Fibroblast of the aortic adventitia (primary cell): ENCODE results near the gene AATK. TPM values are rescaled to one million over a fixed set of nuclear protein-coding genes. Genes with fewer than 3 reads are reported as not detected.
"Not testable (repeated sequence)": the region's sequence is repeated elsewhere in the genome, so short reads cannot be mapped to it uniquely, and the experiment has no call there.

Experiments used
- DNase-seq: peaks from one replicate; pipeline ENCODE4 v3.0.0-alpha.2; 2010; ENCODE audit warnings: low read depth
- H3K4me3 ChIP-seq: 2 replicates; pipeline ENCODE4 v1.5.1; 2011; ENCODE audit warnings: low read depth, mild to moderate bottlenecking, control low read depth, low read length, moderate library complexity
- CTCF ChIP-seq: IDR thresholded peaks from 2 replicates; pipeline ENCODE4 v1.5.1; 2011; ENCODE audit warnings: mild to moderate bottlenecking, low read length, control low read depth, inconsistent platforms; ENCODE audit not compliant: insufficient read depth
- total RNA-seq: library from RNA; depleted of rRNA; stranded (reverse); fragments of >200 nt; gene quantifications from 2 replicates; pipeline ENCODE4 v1.2.3, GENCODE V29; 2012; ENCODE audit warnings: low replicate concordance

Gene AATK
- total RNA-seq, 1 donor = 0.18 TPM

GRCh38 chr17:81082177-81083073, 83.6 kb downstream of the AATK start:
- no peak for DNase-seq
- no peak overlapping the region for H3K4me3 ChIP-seq
- no peak for TF ChIP-seq CTCF

- no peak overlapping the region for H3K4me3 ChIP-seq
- DNase-seq = no peak
- TF ChIP-seq CTCF = no peak
Measured at GRCh38 chr17:81081222-81082176, 84.5 kb downstream of the AATK start.

GRCh38 chr17:81080019-81080418, 86.0 kb downstream of the AATK start:
- DNase-seq = no peak
- no peak overlapping the region for H3K4me3 ChIP-seq
- TF ChIP-seq CTCF = no peak

GRCh38 chr17:81078026-81078913, 87.8 kb downstream of the AATK start:
- DNase-seq = not testable (repeated sequence)

GRCh38 chr17:81076141-81076679, 89.8 kb downstream of the AATK start:
- no peak overlapping the region for H3K4me3 ChIP-seq
- no peak for DNase-seq
- no peak for TF ChIP-seq CTCF

More at GRCh38 chr17:81078026-81078913, 87.8 kb downstream of the AATK start:
- not testable (repeated sequence) for H3K4me3 ChIP-seq

- H3K4me3 ChIP-seq = no peak overlapping the region
- TF ChIP-seq CTCF = no peak
- DNase-seq = no peak
Measured at GRCh38 chr17:81075307-81075706, 90.7 kb downstream of the AATK start.
